PC-9 (cell line): Measurements from ENCODE around the gene ZNF526.
A peak's percentile ranks its signal among the peaks of the same experiment; 100 is the strongest.

Experiments
- CTCF ChIP-seq: fragments of 200-600 bp; sonication (generic); conservative IDR thresholded peaks from 2 replicates; pipeline ENCODE4 v1.6.1; 2017; ENCODE audit warnings: mixed run types, antibody characterized with exemption, mild to moderate bottlenecking, moderate library complexity
- EZH2 ChIP-seq: fragments of 200-600 bp; sonication (generic); IDR thresholded peaks from 2 replicates; pipeline ENCODE4 v1.8.0; 2017; ENCODE audit warnings: antibody characterized with exemption, low read depth

- no peak; the same call in 1 of the 2 replicates for TF ChIP-seq CTCF
- TF ChIP-seq EZH2 = 0 out of 2 replicates have a peak, but pooled peaks have one; percentile 81
These were observed 43.0 kb upstream of the ZNF526 start for GRCh38 chr19:42176990-42177685.
